HG03066 (cell line): ENCODE data around the gene ABTB2.
"Not testable (repeated sequence)": the region's sequence is repeated elsewhere in the genome, so short reads cannot be mapped to it uniquely, and the experiment has no call there.

ENCODE experiments used
- ATAC-seq: cut with Tn5 transposase; IDR thresholded peaks from one replicate; pipeline ENCODE4 v1.9.1; 2021; ENCODE audit warnings: low read depth; ENCODE audit not compliant: unreplicated experiment

The ABTB2 gene

DNA sequence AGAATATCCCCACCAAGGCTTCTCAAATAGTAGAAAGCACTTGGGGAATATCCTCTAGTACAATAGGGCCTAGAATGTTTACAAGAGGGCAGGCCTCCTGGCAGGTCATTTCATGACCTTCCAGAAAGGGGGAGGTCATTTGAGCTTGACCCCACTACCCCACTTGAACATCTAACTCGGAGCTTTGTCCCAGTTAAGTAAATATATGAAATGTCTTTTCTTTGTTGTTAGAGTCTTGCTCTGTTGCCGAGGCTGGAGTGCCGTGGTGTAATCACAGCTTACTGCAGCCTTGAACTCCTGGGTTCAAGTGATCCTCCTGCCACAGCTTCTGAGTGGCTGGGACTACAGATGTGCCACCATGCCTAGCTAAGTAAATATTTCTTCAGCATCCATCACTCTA lies 108.4 kb downstream of the ABTB2 start:
- ATAC-seq, result no peak

DNA sequence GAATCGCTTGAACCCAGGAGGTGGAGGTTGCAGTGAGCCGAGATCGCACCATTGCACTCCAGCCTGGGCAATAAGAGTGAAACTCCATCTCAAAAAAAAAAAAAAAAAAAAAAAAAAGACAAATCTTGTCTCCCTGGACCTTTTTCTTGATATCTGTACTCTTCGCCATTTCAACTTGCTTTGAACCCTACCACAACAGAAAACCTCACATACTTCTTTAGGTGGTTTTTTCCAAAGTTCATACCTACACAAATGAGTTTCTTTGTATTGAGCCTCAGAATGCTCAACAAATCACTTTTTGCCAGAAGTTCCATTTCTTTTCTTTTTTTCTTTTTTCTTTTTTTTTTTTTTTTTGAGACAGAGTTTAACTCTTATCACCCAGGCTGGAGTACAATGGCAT lies 111.3 kb downstream of the ABTB2 start:
- ATAC-seq, result not testable (repeated sequence)

DNA sequence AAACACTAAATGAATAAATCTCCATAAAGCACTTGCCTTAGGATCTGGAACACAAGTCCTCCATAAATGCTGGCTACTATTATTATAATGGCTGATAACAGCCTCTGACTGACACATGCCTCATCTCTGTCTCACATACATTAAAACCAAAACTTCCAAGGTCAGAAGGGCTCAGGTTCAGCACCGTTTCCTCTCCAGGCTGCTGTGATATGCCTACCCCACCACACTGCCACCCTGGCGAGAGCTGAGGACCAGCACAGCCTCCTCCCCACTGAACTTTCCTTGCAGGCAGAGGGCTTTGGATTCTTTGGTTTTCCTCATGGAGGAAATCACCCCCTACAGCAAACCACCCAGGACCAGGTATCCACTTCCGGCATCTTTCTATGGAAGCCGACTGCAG lies 112.8 kb downstream of the ABTB2 start:
- ATAC-seq, result no peak

DNA sequence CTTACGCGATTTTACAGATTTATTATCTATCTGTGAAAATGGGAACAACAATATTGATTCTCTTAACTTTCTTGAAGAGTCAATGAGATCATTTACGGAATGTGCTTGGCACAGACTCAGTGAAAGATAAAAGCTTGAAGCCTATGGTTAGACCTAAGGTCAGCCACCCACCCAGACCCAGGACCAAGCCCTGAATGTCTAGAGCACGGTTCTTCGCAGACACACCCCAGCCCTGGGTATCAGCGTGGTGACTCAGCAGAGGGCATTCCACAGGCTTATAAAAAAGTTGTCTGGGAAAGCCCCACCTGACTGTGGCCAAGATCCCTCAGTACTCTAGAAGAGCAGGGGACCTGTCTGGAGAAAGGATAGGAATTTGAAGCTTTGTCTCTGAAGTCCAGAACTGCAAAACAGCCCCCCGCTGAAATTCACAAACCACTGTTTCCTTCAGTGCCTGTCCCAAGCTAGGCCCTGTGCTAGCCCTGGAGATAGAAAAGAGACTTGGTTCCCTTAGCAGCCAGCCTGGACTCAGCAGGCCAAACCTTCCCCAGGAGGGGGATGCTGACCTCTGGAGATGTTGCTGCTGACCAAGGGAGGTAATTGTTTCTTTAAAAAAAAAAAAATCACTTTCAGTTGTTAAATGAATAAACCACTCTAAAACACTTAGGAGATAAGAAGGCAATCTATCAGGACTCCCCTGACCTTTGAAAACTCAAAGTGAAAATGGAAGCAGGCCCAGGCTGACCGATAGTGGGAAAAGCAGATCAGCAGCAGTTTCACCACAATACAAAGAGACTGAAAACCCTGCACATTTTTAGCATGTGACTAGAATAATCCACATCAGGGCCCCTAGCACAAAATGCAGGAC lies 114.0 kb downstream of the ABTB2 start:
- peak; percentile 79 for ATAC-seq

DNA sequence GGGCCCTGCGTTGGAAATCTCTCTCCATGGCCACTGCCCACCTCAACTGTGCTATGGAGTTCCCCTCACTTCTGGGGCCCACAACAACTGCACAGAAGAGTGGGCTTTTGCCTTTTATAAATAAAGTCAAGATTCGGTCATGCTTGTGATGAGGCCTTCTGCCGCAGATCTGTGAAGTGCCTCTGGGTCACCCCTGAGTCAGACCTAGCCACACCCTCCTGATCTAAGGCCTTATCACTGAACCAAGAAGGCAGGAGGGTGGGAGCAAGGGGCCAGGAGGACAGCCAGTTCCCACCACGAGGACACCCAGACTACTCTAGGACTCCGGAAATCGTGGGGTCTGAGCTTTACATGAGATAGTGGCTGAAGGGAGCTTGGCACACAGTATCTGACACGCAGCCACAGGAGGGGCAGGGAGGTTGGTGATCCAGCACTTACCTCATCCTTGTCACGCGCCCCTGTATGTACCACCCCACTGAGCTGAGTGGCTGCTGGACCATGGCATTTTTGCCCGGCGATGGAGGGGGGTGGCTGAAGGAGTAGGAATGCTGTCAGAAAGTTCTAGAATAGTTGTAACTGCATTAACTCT lies 115.7 kb downstream of the ABTB2 start:
- ATAC-seq, result no peak

DNA sequence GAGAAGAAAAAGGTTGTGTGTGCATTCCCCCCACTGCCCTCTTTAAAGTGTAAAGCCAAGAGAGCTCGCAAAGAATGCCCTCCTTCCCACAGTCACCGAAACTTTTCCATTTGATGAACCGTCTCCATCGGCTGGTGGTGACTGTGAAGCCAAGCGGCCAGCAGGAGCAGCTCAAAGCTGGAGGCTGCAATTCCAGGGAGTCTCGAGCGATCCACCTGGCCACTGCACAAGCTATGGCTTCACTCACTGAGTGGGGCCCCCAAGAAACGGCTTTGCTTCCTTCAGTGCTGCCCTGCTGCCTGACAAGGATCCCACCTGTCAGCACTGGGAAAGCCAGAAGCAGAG lies 117.7 kb downstream of the ABTB2 start:
- ATAC-seq, result no peak

DNA sequence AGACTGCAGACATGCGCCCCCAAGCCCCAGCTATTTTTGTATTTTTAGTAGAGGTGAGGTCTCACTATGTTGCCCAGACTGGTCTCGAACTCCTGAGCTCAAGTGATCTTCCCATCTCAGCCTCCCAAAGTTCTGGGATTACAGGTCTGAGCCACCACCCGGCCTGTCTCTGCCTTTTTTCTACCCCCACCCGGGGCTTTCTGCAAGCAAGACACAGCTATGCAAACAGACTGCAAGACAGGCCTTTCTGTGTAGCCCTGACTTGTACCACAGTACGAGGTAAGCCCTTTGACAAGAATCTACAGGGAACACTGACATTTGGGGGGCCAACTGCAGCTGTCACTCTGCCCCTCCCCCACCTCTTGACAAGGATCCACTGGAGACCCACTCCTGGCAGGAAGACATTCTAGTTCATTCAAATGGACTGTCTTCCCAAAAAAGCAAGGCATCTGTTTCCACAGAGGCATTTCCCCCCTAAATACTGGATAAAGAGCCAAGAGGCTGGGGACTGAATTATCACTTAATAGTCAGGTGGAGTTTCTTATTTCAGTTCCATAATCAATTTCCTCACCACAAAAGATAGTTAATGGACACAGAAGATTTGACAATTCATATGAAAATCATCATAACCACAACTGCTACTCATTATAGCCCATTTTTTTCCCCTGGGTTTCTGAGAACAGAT lies 118.2 kb downstream of the ABTB2 start:
- ATAC-seq, result no peak

DNA sequence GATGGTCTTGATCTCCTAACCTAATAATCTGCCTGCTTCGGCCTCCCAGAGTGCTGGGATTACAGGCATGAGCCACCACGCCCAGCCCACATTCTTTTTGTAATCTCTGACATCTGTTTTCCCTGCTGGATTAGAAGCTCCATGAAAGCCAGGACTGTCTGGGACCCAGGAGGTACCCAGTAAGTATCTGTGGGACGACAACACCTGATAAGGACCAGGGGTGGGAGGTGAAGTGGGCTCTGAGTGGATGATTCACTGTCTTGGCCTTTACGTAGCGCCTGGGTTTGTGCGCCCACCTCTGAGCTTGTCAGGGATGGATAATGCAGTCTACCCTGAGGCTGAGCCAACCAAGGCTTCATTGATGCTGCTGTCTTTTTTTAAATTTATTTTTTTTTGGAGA lies 118.8 kb downstream of the ABTB2 start:
- no peak for ATAC-seq

DNA sequence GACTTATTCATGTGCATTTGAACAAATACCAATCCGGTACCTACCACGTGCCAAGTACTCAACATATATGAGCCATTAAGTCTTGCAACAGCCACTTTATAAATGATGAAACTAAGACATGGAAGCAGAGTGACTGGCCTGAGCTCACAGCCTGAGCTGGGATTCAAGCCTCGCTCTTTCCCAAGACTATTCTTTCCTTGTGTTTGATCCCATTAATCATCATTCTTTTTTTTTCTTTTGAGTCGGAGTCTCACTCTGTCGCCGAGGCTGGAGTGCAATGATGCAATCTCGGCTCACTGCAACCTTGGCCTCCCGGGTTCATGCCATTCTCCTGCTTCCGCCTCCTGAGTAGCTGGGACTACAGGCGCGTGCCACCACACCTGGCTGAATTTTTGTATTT lies 119.3 kb downstream of the ABTB2 start:
- no peak for ATAC-seq

DNA sequence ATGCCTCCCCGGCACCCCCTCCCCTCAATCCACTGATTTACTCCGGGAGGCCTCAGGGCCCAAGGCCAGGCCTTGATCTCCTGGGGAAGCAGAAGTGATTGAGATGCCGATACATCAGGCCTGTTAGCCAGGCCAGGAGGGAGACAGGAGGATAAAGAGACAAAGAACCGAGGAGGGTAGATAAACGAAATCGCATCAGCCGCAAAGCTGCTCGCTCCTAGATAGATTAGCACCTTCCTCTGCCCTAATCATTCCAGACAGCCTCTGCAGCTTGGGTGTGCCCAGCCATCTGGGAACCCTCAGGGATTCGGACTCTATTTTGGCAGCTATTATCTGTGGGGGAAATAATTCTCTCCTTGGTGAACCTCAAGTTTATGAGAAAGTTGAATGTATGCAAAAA lies 121.2 kb downstream of the ABTB2 start:
- no peak for ATAC-seq

DNA sequence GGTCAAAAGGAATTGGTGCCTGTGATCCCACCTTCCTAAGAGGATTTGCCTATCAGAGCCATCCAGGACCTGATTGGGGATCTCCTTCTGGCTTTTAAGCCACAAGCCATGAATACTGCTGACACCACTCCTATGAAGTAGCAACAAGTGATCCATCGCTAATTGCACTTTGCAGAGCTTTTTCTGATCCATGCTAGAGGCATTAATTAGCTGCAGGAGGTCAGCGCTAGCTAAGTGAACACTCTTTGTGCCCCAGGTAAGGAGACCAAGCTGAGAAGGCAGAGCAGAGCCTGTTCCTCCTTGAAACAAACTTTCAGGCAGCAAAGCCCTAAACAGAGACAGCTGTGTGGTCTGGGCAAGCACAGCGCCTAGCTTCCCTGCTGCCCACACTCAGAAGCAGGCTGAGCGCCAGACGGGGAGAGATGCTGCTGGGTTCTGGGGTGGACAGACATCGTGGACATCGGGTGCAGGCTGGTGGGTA lies 122.2 kb downstream of the ABTB2 start:
- ATAC-seq, result no peak

DNA sequence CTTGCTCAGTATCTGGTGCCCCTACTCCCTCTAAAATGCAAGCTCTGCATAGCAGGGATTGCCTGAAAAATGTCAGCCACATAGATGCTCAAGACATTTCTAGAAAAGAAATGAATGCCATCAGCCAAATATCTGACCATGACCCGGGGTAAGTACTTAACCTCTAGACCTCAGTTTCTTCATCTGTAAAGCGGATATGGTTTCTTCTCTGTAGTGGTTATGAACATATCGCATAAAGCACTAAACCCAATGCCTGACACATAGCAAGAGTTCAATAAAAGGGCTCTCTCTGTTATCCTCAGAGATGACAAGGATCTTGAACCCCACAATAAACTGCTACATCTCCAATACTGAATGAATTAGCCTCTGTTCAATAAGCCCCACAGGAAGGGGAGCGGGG lies 122.6 kb downstream of the ABTB2 start:
- ATAC-seq, result no peak

DNA sequence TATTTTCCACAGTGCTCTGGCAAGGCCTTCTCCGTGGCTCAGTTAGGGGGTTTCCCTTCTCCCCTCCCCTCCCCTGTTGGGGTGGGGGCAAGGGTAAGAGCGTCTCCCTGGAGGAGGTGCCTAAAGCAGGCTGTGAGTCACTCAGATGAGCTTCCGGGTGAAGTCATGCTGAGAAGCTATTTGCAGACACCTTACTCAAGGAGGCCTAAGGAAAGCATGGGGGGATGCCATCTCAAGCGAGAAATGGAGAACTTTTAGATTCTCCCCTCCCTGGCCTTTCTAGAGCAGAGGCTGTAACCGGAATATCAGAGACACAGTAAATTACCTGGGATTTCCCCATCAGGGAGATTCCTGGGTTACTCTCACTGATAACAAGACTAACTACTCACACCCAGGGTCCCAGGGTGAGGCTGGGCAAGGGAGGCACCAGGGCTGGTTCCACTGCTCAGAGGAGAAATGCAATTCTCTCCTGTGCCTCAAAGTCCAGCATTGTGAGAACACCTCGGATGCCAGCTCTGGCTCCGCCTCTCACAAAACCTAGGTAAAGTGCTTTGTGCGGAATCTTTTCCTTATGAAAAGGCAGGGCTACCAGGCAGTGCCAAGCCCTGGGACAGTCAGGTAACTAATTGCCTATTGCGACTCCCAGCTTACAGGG lies 123.6 kb downstream of the ABTB2 start:
- peak; percentile 86 for ATAC-seq

DNA sequence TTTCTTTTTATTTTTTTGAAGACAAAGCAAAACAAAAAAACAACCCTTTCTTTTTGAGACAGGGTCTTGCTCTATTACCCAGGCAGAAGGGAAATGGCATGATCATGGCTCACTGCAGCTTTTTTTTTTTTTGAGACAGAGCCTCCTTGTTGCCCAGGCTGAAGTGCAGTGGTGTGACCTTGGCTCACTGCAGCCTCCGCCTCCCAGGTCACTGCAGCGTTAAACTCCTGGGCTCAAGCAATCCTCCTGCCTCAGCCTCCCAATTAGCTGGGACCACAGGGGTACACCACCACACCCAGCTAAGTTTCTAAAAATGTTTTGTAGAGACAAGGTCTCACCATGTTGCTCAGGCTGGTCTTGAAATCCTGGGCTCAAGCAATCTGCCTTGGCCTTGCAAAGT lies 124.6 kb downstream of the ABTB2 start:
- ATAC-seq, result no peak

DNA sequence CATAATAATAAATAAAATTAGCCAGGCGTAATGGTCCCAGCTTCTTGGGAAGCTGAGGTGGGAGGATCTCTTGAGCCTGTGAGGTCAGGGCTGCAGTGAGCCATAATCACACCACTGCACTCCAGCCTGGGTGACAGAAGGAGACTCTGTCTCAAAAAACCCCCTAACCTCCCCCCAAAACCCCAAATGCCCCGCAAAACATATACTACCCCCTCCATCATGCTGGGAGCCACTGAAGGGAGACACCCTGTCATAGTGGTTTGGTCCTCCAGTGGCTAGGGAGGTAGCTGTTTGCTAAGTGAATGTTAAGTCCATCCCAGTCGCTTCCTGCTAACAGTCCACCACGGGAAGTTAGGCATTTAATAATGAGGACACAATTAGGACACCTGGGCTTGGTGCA lies 125.0 kb downstream of the ABTB2 start:
- ATAC-seq, result no peak

DNA sequence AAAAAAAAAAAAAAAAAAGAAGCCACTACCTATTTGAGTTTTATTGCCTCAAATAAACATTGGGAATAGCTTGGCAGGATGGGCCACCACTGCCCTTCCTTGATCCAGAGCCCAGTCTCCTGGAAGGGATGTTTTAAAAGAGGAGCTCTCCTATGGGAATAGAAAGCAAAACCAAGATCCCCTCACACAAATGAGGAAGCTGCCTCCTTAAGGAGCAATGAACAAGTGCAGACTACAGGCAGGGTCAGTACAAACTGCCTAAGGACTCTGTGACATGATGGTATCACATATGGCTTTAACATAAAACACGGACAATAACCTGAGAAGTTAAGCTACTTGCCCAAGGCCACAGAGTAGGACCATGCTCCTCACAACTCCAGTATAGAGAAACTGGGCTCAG lies 131.6 kb downstream of the ABTB2 start:
- no peak for ATAC-seq

DNA sequence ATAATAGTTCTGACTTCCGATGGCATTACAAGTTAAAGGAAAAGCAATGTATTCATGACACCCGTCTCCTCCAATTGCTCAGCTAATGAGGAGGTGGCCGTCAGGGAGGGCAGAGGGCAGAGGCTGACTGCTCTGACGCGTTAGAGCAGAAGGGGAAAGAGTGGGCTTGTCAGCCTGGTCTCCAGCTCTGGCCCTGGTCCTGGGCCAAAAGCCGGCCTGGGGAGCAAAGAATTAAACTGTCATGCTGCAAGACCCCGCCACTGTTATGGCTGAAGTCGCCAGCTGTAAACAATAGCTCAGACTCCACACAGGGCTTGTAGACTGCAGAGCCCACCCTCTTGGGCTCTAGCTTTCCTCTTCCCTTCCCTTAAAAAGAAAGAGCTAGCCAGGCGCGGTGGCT lies 132.7 kb downstream of the ABTB2 start:
- no peak for ATAC-seq

DNA sequence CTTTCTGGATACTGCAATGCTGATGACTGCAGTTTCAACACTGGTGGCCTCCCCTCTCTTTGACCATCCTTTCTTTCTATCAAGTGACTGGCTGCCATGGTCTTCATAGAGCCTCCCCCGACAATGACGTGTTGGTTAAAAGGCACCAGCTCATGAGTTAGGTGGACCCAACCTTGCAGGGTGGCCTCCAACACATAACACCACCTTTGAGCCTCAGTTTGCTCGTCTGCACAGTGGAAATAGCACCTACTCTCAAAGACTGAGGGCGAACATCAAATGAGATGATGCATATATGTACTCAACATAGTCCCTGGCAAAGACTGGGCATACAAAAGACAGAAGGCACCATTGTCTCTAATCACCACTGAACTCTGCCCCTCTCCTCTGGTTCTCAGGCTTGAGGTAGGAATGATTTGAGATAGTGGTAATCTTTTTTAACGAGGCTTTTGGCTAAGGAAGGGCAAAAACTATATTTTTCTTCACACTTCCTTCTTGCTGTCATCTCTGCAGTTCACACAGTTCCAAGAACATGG lies 133.3 kb downstream of the ABTB2 start:
- ATAC-seq, result no peak

DNA sequence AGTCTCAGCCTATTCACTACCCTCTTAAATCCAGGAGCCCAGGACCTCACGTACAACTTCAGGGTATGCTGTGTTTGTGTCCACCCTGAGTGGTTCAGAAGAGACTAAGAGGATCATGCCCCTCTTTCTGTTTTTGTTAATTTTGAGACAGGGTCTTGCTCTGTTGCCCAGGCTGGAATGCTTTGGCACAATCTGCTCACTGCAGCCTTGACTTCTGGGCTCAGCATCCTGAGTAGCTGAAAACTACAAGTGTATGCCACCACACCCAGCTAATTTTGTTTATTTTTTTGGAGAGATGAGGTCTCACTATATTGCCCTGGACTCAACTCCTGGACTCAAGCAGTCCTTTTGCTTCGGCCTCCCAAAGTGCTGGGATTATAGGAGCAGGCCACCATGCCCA lies 133.9 kb downstream of the ABTB2 start:
- no peak for ATAC-seq

DNA sequence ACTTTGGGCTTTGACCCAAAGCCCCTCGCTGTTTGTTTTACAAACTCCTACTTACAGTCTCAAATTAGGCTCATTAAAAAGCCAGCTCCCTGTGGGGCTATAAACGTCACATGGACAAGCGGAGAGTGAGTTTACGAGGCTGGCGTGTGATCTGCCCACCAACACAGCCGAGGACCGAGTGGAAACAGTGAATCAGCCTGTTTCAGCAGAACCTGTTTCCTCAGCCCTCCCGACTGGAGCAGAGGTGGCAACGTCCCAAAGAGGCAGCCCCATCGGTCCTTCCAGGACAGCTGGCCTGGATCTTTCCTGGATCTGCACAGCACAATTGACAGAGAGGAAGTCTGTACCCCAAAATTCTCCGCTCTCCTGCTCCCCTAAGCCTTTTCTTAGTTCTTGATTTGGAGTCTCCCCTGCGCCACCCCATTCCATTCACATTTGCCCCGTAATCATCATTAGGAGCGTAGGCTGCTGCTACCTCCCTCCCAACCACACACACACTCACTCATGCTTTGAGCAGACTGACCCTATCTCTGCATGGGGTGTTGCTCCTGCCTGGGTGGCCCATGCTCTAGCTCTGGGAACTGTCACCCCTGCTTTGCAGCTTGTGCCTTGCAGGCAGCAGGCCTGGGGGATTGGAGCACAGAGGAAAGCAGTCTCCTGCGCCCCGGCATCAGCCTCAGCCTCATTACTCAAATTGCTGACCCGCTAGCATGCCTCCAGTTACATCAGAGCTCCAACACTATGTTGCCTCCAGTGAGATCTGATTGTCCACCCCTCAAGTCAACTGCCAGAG lies 134.6 kb downstream of the ABTB2 start:
- ATAC-seq, result no peak
